NB4 (cell line): Measurements from ENCODE around the gene KATNIP.

Experiments
- CTCF ChIP-seq: IDR thresholded peaks from one replicate; pipeline ENCODE4 v1.5.1; 2012; ENCODE audit warnings: low read depth, low read length
- MAX ChIP-seq: IDR thresholded peaks from 2 replicates; pipeline ENCODE4 v1.6.1; 2011; ENCODE audit warnings: low read depth, low read length
- MYC ChIP-seq: IDR thresholded peaks from 2 replicates; pipeline ENCODE4 v1.6.1; 2011; ENCODE audit warnings: low read depth, low read length
- POLR2A ChIP-seq: IDR thresholded peaks from 2 replicates; pipeline ENCODE4 v1.6.1; 2011; ENCODE audit warnings: mild to moderate bottlenecking; ENCODE audit not compliant: insufficient read length; ENCODE audit errors: extremely low read depth

GRCh38 chr16:27551036-27551435, 1.1 kb downstream of the KATNIP start:
- no peak for TF ChIP-seq POLR2A
- no peak for TF ChIP-seq CTCF
- no peak for TF ChIP-seq MYC
- TF ChIP-seq MAX: no peak
